Progenitor cell of endocrine pancreas (in vitro differentiated cells): ENCODE data around the gene ATXN7L3. TPM values are rescaled to one million over a fixed set of nuclear protein-coding genes. Genes with fewer than 3 reads are reported as not detected.

Experiments used
- DNase-seq: peaks from one replicate; pipeline ENCODE4 v3.0.0; 2021; ENCODE audit warnings: low spot score; ENCODE audit not compliant: unreplicated experiment
- H3K27ac Mint-ChIP-seq: 2 replicates; pipeline ENCODE4 v1.8.0; 2021; ENCODE audit warnings: mild to moderate bottlenecking, moderate library complexity, mixed read lengths
- H3K27me3 Mint-ChIP-seq: 2 replicates; pipeline ENCODE4 v1.8.0; 2021; ENCODE audit warnings: mixed read lengths
- H3K36me3 Mint-ChIP-seq: 2 replicates; pipeline ENCODE4 v1.8.0; 2022; ENCODE audit warnings: mixed read lengths; ENCODE audit not compliant: insufficient read depth
- H3K4me1 Mint-ChIP-seq: 2 replicates; pipeline ENCODE4 v1.8.0; 2021; ENCODE audit warnings: low read depth, mixed read lengths
- H3K4me3 Mint-ChIP-seq: 2 replicates; pipeline ENCODE4 v1.8.0; 2021; ENCODE audit warnings: low read depth, mild to moderate bottlenecking, moderate library complexity, mixed read lengths
- H3K9me3 Mint-ChIP-seq: 2 replicates; pipeline ENCODE4 v1.8.0; 2021; ENCODE audit warnings: low read depth, mixed read lengths
- CTCF ChIP-seq: fragments of 200-600 bp; sonication (generic); IDR thresholded peaks from one replicate; pipeline ENCODE4 v1.5.0; 2021; ENCODE audit warnings: antibody characterized with exemption, mild to moderate bottlenecking; ENCODE audit not compliant: unreplicated experiment
- total RNA-seq: library from RNA; stranded (reverse); gene quantifications from 2 replicates; pipeline ENCODE4 v1.2.1, GENCODE V29; 2021

Gene ATXN7L3
- total RNA-seq, 1 donor from 2014 or later = 135 TPM

GRCh38 chr17:44204441-44204882 lies 4.8 kb upstream of the ATXN7L3 start:
- Mint-ChIP-seq H3K4me3 (no peak overlapping the region), H3K27me3 (no peaks in the 10 kb centered on the region), H3K36me3 (peaks cover 10% of the 10 kb centered on the region), H3K9me3 (no peaks in the 10 kb centered on the region), H3K27ac (no peak overlapping the region), H3K4me1 (peaks cover 9% of the 10 kb centered on the region)
- no peak for TF ChIP-seq CTCF
- DNase-seq = no peak

GRCh38 chr17:44203731-44204440 lies 4.2 kb upstream of the ATXN7L3 start:
- H3K36me3 Mint-ChIP-seq = peaks cover 10% of the 10 kb centered on the region
- peaks cover 9% of the 10 kb centered on the region for H3K4me1 Mint-ChIP-seq
- TF ChIP-seq CTCF = peak; percentile 69
- no peaks in the 10 kb centered on the region for H3K9me3 Mint-ChIP-seq
- no peak overlapping the region for H3K27ac Mint-ChIP-seq
- H3K4me3 Mint-ChIP-seq = no peak overlapping the region
- H3K27me3 Mint-ChIP-seq = no peaks in the 10 kb centered on the region
- no peak for DNase-seq

GRCh38 chr17:44202756-44203155 lies 3.1 kb upstream of the ATXN7L3 start:
- H3K36me3 Mint-ChIP-seq = peaks cover 2% of the 10 kb centered on the region
- H3K27ac Mint-ChIP-seq = no peak overlapping the region
- TF ChIP-seq CTCF = no peak
- H3K4me1 Mint-ChIP-seq = peaks cover 16% of the 10 kb centered on the region
- H3K27me3 Mint-ChIP-seq = no peaks in the 10 kb centered on the region
- H3K9me3 Mint-ChIP-seq = no peaks in the 10 kb centered on the region
- DNase-seq = no peak
- H3K4me3 Mint-ChIP-seq = no peak overlapping the region

GRCh38 chr17:44200478-44201155 lies 933 bp upstream of the ATXN7L3 start:
- no peak for TF ChIP-seq CTCF
- peak overlapping the region; percentile 97 for H3K27ac Mint-ChIP-seq
- H3K36me3 Mint-ChIP-seq = peaks cover 7% of the 10 kb centered on the region
- H3K27me3 Mint-ChIP-seq = no peaks in the 10 kb centered on the region
- peak overlapping the region; percentile 83 for H3K4me3 Mint-ChIP-seq
- H3K9me3 Mint-ChIP-seq = no peaks in the 10 kb centered on the region
- DNase-seq = no peak
- peaks cover 20% of the 10 kb centered on the region for H3K4me1 Mint-ChIP-seq

DNA sequence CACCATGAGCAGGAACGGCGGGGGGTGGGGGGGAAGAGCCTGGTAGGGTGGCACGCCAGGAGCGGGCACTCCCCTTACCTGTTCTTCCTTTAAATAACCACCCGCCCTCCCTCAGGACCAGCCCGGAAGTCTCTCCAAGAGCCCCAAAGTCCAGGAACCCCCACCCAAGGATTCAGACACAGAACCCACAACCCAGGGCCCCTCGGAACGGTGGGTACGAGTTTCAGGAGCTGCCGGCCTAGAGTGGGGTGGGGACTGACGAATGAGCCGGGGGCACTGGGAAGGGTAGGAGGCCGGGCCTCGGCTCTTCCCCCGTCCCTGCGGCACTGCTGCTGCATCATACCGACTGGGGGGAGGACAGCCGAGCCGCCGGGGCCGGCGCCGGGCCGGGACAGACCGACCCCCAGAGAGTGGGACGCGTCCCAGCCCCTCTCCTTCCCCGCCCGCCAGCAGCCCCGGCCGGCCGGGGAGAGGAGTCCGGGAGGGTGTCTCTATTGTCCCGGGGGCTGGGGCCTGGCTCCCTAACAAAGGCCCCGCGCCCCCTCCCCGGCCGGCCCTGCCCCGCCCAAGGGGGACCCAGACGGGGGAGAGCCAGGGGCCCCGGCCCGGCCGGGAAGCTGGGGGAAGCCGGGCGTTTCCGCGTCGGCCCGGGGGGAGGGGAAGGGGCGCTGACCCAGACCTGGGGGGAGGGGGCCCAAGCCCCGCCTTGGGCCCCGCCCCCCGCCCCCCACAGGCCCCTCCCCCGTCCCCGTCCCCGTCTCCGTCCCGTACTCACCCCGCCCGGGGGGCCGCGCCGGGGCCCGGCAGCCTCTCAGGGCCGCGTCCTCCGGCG lies 747 bp downstream of the ATXN7L3 start:
- H3K9me3 Mint-ChIP-seq = no peaks in the 10 kb centered on the region
- H3K27ac Mint-ChIP-seq = peak overlapping the region; percentile 89
- peaks cover 12% of the 10 kb centered on the region for H3K36me3 Mint-ChIP-seq
- no peaks in the 10 kb centered on the region for H3K27me3 Mint-ChIP-seq
- TF ChIP-seq CTCF = no peak
- H3K4me3 Mint-ChIP-seq = peak overlapping the region; percentile 78
- peak; percentile 56 for DNase-seq
- H3K4me1 Mint-ChIP-seq = peaks cover 20% of the 10 kb centered on the region
